Cortex of kidney (tissue), 1 donor: Measurements from ENCODE around the gene HOXD13.

ENCODE experiments used
- DNase-seq: peaks from one replicate; lab custom pipeline; 2025; lab: John Stamatoyannopoulos, UW

HOXD13 gene

GRCh38 chr2:176092270-176093144 lies at the start of gene HOXD13:
Gene HOXD13 (plus strand): TSS chr2:176092721. CDS start chr2:176092891, 170 bp downstream.
- no peak for DNase-seq

GRCh38 chr2:176056406-176056805 lies 36.1 kb upstream of the HOXD13 start:
- no peak for DNase-seq

GRCh38 chr2:176063958-176064357 lies 28.6 kb upstream of the HOXD13 start:
- DNase-seq, result no peak

GRCh38 chr2:176066645-176067588 lies 25.6 kb upstream of the HOXD13 start:
- DNase-seq, result no peak

- no peak for DNase-seq
These were observed 24.7 kb upstream of the HOXD13 start for GRCh38 chr2:176067589-176068418.

- no peak for DNase-seq
These were observed 24.1 kb upstream of the HOXD13 start for GRCh38 chr2:176068419-176068832.

GRCh38 chr2:176071330-176072291 lies 20.9 kb upstream of the HOXD13 start:
- no peak for DNase-seq

- no peak for DNase-seq
These were observed 20.2 kb upstream of the HOXD13 start for GRCh38 chr2:176072292-176072669.

GRCh38 chr2:176072951-176073904 lies 19.3 kb upstream of the HOXD13 start:
- DNase-seq, result no peak

GRCh38 chr2:176074919-176075425 lies 17.5 kb upstream of the HOXD13 start:
- no peak for DNase-seq

GRCh38 chr2:176075481-176075880 lies 17.0 kb upstream of the HOXD13 start:
- no peak for DNase-seq

- no peak for DNase-seq
These were observed 16.5 kb upstream of the HOXD13 start for GRCh38 chr2:176076063-176076462.

GRCh38 chr2:176076796-176077195 lies 15.7 kb upstream of the HOXD13 start:
- no peak for DNase-seq

- DNase-seq, result no peak
These were observed 13.8 kb upstream of the HOXD13 start for GRCh38 chr2:176078541-176079284.

GRCh38 chr2:176079285-176079830 lies 13.2 kb upstream of the HOXD13 start:
- no peak for DNase-seq

GRCh38 chr2:176079831-176080539 lies 12.5 kb upstream of the HOXD13 start:
- DNase-seq, result no peak

- no peak for DNase-seq
These were observed 11.8 kb upstream of the HOXD13 start for GRCh38 chr2:176080540-176081375.
